ENCODE measurements around the gene KCNQ1.

Gene KCNQ1

DNA sequence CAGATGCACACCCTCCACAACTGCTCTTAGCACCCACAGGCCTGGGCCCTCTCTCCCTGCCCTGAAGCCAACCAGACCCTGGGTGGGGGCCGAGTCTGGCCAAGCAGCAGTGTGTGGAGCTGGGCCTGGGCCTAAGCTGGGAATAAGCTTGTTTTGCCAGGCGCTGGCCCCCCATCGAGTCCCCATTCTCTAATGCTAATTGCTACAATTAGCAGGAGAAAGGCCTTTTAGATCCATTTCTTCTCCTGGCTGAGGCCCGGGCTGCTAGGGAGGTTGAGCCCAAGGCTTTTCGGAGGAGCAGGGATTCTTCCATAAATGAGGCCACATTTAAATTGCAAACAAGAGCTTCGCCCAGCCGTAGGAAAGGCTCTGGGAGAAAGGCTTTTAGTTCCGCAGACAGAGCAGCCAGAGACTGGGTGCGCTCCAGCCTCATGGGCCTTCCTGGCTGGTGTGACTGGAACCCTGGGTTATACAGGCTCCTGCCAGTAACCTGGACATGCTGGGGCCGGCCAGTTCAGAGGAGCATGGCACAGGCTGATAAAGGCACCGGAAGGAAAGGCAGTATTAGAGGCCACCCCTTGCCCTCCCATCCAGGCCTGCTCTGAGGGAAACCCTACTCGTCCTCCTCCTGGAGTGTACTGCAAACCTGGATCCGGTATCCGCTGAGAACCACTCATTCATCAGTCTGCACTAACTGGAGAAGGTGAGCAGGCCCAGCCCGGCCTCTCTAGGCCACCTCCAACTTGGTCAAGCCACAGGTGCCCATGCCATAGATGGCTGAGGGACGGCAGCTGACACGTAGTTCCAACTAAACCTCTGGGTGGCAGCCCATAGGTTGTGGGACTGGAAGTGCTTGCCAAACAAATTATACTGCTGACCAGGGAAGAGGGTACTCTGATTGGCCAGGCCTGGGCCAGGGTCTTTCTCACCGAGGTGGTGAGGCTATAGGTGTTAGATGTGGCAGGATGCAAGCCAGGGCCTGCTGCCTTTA lies 248.8 kb downstream of the KCNQ1 start:
- DNase-seq (ENCODE audit: low spot score), result no peak
- FAIRE-seq, result no peak

DNA sequence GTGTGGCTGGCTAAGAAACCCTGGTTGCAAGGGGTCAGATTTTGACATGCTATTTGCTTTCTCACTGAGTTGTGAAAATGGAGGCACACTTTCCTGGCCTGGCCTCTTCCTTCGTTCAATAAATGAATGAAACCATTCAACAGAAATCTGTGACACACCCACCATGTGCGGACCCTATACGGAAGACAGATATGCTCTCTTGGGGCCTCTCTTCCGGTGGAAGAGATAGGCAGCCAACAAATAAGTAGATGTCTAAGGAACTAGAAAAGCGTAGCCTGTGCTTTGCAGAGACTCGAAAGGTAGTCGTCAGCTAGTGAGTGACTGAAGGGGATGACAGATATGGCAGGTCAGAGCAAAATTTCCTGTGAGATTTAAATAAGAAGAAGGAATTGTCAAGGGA lies 249.7 kb downstream of the KCNQ1 start:
- FAIRE-seq, result no peak
- DNase-seq (ENCODE audit: low spot score), result no peak

DNA sequence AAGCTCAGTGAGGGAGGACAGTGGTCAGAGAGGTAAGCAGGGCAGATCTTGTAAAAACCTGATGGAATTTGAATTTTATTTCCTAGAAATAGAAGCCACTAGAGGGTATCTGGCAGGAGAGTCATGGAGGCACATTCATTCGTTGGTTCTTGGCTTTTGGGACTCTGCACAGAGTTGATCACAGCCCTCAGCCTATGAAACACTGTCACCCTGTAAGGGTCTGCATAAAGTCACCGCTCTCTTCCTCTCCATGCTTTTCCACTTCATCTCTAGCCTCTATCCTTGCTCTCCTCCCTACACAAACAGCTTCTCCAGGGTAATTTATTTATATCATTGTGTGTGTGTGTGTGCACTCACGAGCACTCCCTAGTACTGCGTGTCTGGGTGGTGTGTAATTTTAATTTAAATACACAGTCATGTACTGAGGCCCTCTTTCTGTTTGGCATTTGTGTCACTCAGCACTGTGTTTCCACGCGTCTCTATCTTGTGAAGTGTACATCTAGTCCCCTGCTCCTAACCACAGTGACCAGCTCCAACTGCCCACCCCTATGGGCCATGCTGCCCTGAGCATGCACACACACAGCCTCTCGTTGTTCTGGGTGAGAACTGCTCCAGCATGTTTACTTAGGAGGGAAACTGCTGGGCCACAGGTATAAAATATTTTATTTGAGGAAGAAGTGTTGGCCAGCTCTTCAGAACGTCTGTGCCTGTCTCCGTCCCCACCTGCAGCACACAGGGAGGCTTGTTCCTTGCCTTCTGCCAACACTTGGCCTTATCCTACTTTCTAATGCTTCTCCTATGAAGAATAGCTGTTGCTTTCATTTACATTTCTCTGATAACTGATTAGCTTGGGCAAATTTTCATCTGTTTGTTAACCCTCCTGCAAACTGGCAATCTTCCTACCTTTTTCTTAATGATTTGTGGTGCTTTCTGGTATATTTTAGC lies 250.5 kb downstream of the KCNQ1 start:
- FAIRE-seq (no peak), DNase-seq (ENCODE audit: low spot score) (no peak)

DNA sequence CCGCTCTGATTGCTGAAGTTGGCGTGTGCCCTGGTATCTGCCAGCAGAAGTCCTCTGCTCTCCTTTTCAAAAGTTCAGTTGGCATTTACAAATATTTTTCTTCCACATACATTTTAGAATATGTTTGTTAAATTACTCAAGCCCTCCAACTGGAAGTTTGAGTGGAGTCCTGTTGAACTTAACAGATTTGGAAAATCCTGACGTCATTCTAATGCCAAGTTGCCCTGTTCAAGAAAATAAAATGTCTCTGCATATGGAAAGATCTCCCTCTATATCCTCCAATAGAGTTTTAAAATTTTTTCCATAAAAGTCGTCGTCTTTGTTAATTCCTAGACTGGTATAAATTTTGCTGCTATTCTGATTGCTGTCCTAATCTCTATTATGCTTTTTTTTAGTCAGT lies 251.6 kb downstream of the KCNQ1 start:
- no peak for FAIRE-seq

DNA sequence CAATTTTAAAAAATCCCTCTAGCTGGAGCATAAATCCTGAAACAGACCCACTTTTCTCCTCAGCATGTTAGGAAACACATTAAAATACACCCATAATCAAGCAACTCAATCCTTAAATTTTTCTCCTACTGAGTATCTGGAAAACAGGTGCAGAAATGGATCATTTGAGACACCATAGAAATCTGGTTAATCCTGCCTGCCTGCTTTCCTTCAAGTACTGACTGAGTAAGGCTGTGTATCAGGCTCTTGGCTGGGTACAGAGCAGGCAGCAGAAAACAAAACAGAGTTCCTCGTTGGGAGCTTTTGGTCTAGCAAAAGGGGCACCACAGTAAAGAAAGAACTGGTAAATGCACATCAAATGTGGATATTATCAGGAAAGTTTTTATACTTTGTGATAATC lies 253.1 kb downstream of the KCNQ1 start:
- FAIRE-seq, result no peak
- DNase-seq (ENCODE audit: low spot score), result no peak

More for the DNA sequence above, 251.6 kb downstream of the KCNQ1 start:
- DNase-seq (ENCODE audit: low spot score), result no peak

DNA sequence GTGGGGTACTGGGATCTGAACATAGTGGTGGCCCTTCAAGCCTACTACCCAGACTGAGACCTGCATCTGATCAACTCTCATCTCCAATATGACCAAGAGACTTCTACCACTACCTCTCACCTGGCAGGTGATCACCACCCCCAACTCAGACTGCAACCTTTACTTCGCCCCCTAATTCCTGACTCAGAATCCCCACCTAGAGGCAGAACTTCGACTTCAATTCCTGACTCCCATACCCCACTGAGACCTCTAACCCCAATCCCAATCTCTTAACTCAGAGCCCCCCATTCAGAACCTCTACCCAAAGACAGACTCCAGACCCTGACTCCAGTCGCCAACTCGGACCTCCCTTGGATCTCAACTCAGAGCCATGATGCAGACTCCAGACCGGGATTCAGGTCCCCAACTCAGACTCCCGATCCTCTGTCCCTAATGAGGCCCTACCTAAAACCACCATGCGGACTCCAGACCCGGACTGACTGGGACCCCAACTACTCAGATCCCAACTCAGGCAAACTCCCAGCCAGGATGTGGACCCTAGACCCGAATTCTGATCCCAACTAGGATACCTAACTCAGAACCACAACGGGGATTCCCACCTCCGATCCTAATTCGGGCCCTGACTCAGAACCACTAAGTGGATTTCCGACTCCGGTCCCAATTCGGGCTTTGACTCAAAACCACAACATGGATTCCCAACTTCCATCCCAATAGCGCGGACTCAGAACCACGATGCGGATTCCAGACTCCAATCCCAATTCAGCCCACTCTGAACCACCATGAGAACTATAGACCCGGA lies 253.8 kb downstream of the KCNQ1 start:
- DNase-seq (ENCODE audit: low spot score) (no peak), FAIRE-seq (no peak)

DNA sequence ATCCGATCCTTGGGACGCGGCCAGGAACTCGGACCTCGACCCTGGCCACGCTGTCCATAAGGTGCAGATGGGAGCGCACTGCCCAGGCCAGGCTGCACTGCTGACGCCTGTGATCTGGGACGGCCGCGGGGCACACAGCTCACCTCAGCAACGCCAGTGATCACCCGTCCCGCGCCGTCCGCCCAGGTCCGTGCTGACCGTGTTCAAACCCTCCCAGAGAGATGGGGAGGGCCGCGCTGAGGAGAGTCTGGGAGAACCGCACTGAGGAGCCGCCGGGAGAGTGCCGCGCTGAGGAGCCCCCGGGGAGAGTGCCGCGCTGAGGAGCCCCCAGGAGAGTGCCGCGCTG lies 254.3 kb downstream of the KCNQ1 start:
- FAIRE-seq (no peak), DNase-seq (ENCODE audit: low spot score) (peak; percentile 13)

DNA sequence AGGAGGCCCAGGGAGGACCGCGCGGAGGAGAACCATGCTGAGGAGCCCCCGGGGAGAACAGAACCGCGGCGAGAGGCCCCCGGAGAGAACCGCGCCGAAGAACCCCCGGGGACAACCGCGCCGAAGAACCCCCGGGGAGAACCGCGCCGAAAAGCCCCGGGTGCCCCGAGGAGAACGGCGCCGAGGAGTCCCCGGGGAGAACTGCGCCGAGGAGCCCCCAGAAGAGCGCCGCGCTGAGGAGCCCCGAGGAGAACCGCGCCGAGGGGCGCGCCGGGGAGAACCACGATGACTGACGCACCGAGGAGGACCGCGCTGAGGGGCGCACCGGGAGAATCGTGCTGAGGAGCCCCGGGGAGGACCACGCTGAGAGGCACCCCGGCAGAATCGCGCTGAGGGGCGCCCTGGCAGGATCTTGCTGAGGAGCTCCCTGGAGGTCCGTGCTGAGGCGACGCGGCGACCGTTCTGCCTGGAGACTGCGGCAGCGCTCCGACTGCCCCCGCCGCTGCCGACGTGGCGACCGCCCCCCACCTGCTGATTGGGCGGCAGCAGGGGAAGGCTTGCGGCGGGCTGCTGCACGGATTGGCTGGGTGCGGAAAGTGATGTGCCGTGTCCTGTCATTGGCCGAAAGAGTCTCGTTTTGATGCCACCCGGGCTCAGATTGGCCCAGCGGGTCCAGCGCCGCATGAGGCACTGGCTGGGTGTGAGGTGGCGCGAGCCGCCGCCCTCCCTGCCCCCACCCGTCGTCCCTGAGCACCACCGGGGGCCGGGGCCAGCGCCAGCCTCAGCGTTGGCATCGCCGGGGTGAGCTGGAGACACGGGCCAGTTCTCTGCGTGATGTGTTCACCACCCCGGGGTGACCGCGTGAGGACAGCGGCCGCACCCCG lies 255.0 kb downstream of the KCNQ1 start, which contains the start of gene KCNQ1OT1:
Gene KCNQ1OT1, minus strand, starts transcription at position 464 of the 884 bp plus-strand sequence.
- DNase-seq (ENCODE audit: low spot score), result peak; percentile 90
- FAIRE-seq, result no peak

DNA sequence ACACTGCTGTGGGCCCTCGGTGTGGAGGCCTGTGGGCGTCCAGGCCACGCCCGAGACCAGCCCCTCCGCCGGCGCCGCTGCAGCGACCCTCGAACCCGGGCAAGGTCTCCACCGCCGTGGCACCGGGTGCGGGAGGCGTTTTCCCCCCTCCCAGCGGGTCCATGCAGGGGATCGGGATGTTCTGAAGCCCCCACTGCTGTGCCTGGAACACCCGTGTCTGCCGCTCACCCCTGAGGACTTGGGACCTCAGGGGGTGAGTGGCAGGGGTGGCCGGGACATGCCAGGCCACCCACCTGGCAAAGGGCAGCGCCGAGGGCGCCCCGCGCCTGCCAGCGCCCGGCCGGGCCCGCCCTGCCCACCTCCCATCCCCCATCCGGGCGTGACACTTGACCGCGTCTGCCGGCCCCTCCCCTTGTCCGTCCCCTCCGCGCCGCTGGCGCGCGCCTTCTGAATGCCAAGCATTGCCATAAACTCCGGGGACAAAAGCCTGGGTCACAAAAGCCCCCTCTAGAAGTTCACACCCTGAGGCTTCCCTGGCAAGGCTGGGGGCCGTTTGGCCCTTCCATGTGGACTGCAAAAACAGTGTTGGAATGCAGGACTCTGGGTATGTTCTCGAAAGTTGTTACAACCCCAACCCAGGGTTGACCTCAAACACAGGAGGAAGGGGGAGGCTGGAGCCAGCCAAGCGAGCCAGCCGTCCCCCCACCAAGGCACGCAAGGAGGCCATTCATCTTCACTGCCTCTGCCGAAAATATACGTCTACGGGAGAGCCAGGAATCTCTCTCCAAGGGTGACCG lies 255.8 kb downstream of the KCNQ1 start:
- FAIRE-seq (no peak), DNase-seq (ENCODE audit: low spot score) (peak; percentile 51)

DNA sequence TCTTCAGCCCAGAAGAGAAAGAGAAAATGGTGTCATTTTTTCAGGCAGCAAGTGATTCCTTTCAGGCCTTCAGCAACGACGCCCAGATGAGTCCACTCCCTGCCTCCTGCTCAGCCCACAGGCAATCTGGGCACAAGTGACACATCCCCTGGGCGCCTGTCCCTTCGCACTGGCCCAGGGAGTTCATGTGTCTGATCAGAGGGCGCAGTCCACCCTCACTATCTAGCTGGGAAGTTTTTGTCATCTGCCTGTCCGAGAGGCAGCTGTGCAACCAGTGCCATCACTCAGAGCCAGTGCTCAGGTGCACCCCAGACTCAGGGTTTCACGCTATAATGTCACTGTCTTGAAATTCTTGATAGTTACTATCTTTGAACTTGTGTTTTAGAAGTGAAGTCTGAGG lies 256.4 kb downstream of the KCNQ1 start:
- DNase-seq (ENCODE audit: low spot score) (no peak), FAIRE-seq (no peak)

DNA sequence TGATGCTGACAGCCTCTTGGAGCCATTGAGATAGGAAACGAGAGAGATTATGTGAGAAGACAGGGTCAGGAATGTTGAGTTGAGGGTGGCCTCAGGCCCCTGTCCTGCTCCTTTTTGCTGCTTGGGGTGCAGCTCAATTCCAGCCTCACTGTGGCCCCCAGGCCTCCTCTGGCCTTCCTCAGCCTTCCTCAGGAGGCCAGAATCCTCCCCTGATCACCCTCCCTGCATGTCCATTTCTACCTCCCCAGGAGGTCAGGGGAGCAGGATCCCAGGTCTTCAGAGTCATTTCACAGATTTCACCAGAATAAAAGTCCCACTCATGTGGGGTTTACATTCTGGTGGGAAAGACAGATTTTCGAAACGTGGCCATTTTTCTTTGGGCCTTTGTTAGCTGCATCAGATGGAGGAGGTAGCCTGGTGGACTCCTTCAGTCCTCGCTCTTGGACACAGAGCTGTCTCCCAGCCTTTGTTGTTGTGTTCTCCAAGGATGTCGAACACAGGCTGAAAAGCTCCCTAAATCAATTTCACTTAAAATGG lies 257.2 kb downstream of the KCNQ1 start:
- DNase-seq (ENCODE audit: low spot score), result no peak
- FAIRE-seq, result no peak

DNA sequence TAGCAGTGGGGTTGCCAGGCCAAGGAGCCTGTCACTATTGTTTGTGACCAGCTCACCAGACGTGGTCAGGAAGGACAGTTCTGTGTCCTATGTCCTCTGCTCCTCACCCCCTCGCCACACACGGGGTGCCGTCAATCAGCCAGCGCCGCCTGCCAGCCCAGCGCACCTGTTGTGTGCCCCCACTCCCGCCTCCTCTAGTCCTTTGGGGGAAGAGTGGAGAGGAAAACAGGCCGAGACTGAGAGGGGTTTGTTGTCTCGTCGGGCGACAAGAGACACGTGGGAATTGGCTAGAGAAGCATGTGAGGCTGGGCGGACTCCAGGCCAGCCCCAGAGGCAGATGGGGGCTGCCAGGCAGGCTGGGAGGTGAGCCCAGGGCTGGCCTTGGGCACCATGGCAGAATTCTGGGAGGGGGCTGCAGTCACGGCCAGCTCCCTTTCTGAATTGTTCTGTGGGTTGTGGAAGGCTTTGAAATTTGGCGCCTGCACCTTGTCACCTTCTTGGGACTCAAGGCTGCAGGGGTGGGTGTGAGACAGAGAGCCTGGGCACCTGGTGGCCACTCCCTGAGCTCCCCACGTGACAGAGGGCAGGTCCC lies 258.1 kb downstream of the KCNQ1 start:
- DNase-seq (ENCODE audit: low spot score), result no peak
- FAIRE-seq, result no peak

DNA sequence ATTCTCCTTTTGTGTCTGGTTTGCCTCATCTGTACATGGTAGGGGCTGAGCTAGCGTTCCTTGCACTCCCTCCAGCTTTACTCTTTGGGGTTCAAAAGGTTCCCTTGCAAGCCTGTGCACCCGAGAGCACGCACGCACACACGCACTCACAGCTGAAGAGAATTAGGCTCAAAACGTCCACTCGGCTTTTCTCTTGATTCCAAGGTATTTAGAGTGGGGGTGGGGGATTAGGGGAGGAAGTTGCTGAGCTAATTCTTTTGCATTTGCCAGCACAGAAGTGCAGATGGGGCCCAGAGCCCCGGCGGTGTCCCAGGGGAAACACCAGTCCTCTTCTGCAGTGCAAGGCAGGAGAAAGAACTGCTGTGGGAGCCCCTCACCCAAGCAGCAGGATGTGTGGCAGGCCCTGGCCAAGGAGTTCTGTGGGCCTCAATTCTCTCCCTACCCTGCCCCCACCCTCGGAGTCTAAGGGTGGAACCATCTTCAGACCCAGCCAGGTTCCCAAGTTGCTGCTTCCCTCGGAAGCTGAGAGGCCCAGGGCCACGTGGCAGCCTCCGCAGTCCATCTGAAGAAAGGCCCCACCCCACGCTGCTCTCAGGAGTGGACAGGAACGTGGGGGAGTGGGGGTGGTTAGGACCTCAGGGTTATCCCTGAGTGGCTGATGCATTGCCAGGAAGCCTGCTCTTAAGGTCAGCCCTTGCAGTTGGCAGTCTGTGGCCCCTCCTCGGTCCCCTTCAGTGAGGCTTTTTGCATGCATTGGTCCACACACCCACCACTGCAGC lies 258.7 kb downstream of the KCNQ1 start:
- FAIRE-seq, result no peak
- no peak for DNase-seq (ENCODE audit: low spot score)

DNA sequence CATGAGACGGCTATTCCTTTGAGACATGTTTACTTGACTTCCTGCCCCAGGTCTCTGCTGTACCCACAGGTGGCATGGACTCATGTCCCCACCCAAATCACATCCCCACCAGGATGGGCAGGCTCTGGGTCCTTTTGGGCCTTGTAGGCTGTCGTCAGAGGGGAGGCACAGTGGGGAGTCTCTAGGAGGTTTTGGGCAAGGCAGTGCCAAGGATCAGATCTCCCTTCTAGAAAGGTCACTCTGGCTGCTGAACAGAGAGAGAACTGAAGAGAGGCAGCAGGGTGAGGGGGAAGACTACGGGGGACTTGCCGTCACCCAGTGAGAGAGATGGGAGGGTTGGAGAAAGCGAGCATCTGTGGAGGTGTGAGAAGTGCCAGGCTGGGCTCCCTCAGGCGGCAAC lies 259.5 kb downstream of the KCNQ1 start:
- FAIRE-seq (no peak), DNase-seq (ENCODE audit: low spot score) (no peak)

DNA sequence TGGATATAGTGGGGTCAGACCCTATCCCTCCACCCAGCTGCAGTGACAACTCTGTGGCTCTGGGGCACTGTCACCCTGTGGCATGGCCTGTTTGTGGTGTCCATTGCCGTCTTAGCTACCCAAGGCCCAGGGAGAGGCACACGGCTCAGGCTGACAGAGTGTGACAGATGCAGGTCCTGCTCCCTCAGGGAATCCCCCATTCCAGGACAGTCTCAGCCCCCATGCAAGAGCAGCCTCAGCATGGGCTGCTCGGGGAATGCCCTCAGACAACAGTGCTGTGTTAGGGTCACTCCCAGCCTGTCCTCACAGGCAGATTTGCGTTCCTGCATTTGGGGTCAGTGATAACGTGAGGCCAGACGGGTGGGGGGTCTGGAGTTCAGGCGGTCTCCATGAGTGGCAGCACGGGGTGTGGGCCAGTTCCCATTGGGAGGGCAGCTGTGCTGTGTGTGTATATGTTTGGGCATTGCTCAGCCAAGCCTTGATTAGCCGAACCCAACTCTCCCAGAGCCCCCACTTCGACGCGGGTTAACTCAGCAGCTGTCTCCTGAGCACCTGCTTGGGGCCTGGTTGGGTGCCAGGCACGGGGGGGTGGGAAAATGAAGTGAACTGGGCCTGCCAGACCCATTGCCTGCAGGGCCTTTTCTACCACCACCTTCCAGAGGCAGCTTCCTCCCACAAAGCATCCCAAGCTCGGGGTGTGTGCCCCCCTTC lies 260.2 kb downstream of the KCNQ1 start:
- no peak for FAIRE-seq
- DNase-seq (ENCODE audit: low spot score), result no peak

DNA sequence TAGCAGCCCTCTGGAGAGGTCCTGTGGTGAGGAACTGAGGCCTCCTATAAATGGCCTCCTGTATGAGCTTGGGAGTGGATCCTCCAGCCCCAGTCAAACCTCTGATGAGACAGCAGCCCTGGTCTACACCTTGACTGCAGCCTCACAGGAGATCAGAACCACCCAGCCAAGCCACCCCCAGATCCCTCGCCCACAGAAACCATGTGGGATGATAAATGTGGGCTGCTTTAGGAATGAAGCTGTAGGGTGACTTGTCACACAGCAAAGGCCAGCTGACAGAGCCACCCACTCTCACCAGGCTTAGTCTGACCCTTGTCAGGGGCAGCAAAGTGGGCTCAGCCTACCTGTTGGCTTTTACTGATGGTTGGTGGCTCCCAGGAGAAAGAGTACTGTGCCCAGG lies 261.5 kb downstream of the KCNQ1 start:
- DNase-seq (ENCODE audit: low spot score) (no peak), FAIRE-seq (no peak)

DNA sequence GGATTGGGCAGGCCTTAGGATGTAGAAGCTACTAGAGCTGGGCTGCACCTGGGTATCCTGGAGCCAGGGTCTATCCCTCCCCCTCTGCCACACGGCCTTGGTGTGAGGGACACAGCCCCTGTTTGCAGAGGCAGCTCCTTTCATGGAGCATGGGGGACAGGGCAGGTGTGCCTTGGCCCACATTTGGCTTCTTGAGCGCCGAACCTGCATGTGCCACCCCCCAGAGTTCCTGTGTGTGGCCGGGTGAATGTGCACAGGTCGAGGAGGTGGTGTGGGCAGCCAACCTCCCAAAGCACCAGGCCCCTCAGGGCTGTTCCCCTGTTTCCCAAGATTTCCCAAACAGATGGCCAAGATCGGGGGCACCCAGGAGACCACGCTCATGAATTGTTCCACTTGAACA lies 262.9 kb downstream of the KCNQ1 start:
- FAIRE-seq (no peak), DNase-seq (ENCODE audit: low spot score) (no peak)
